IMR-90 (cell line): ENCODE measurements around the gene CDX2. TPM values are rescaled to one million over a fixed set of nuclear protein-coding genes. Genes with fewer than 3 reads are reported as not detected.

Source experiments
- ATAC-seq: fragments of 200-7000 bp; cut with Tn5 transposase; 2 replicates; pipeline ENCODE4 v1.9.1; 2020; ENCODE audit warnings: low read depth, mild to moderate bottlenecking, moderate library complexity
- BruUV-seq: library from RNA; stranded (reverse); fragments of 400-500 nt; replicated peaks from 2 replicates; lab custom pipeline; 2021; lab: Mats Ljungman, UMichigan
- CTCF ChIA-PET: fragments of 300-600 bp; formaldehyde crosslinking; extraction: SDS; loops from one replicate; lab custom pipeline; 2021; ENCODE audit warnings: antibody characterized with exemption; lab: Yijun Ruan, JAX
- POLR2A ChIA-PET: fragments of 300-600 bp; sonication (Branson Sonifier 250); formaldehyde crosslinking; loops from one replicate; lab custom pipeline; 2022; ENCODE audit warnings: antibody characterized with exemption; ENCODE audit not compliant: unreplicated experiment; lab: Charles Lee
- DNase-seq: peaks from one replicate; pipeline ENCODE4 v3.0.0; 2013
- H2AFZ ChIP-seq: replicated peaks from 2 replicates; pipeline ENCODE3; 2013; ENCODE audit warnings: low read length, mild to moderate bottlenecking; ENCODE audit not compliant: poor library complexity
- H2AK5ac ChIP-seq: 2 replicates; pipeline ENCODE4 v1.6.1; 2013; ENCODE audit warnings: low read depth, low read length, inconsistent platforms
- H2AK9ac ChIP-seq: replicated peaks from 2 replicates; pipeline ENCODE3; 2013; ENCODE audit warnings: mild to moderate bottlenecking, low read depth, low read length, moderate library complexity; ENCODE audit not compliant: poor library complexity
- H2BK120ac ChIP-seq: 2 replicates; pipeline ENCODE4 v1.6.1; 2013; ENCODE audit warnings: low read depth, low read length, inconsistent platforms
- H2BK15ac ChIP-seq: 3 replicates; pipeline ENCODE4 v1.6.1; 2013; ENCODE audit warnings: low read depth, low read length, inconsistent platforms
- H2BK20ac ChIP-seq: 2 replicates; pipeline ENCODE4 v1.6.1; 2013; ENCODE audit warnings: low read depth, mild to moderate bottlenecking, inconsistent platforms, low read length, moderate library complexity
- H2BK5ac ChIP-seq: 2 replicates; pipeline ENCODE4 v1.6.1; 2013; ENCODE audit warnings: mild to moderate bottlenecking, low read depth, low read length, inconsistent platforms; ENCODE audit not compliant: poor library complexity, severe bottlenecking
- H3K14ac ChIP-seq: replicated peaks from 2 replicates; pipeline ENCODE4 v1.6.1; 2013; ENCODE audit warnings: low read depth, low read length, inconsistent platforms
- H3K18ac ChIP-seq: 2 replicates; pipeline ENCODE4 v1.6.1; 2013; ENCODE audit warnings: low read depth, low read length, control low read depth
- H3K23ac ChIP-seq: 2 replicates; pipeline ENCODE4 v1.6.1; 2013; ENCODE audit warnings: low read depth, low read length, inconsistent platforms
- H3K27ac ChIP-seq: 2 replicates; pipeline ENCODE4 v1.5.1; 2013; ENCODE audit warnings: mild to moderate bottlenecking, control low read depth, low read length; ENCODE audit not compliant: insufficient read depth
- H3K27me3 ChIP-seq: 2 replicates; pipeline ENCODE4 v1.6.1; 2013; ENCODE audit warnings: low read length; ENCODE audit not compliant: control insufficient read depth, insufficient read depth
- H3K36me3 ChIP-seq: 2 replicates; pipeline ENCODE4 v1.6.1; 2013; ENCODE audit warnings: low read length, mixed read lengths; ENCODE audit not compliant: control insufficient read depth, insufficient read depth
- H3K4ac ChIP-seq: 2 replicates; pipeline ENCODE4 v1.6.1; 2013; ENCODE audit warnings: low read depth, low read length, inconsistent platforms
- H3K4me1 ChIP-seq: 2 replicates; pipeline ENCODE4 v1.6.1; 2013; ENCODE audit warnings: low read length, mixed read lengths; ENCODE audit not compliant: control insufficient read depth, insufficient read depth
- H3K4me2 ChIP-seq: 2 replicates; pipeline ENCODE4 v1.6.1; 2013; ENCODE audit warnings: low read depth, mild to moderate bottlenecking, control low read depth, low read length, moderate library complexity
- H3K4me3 ChIP-seq: 2 replicates; pipeline ENCODE4 v1.5.1; 2013; ENCODE audit warnings: low read depth, mild to moderate bottlenecking, control low read depth, low read length, moderate library complexity; ENCODE audit not compliant: insufficient read depth
- H3K56ac ChIP-seq: 2 replicates; pipeline ENCODE4 v1.6.1; 2013; ENCODE audit warnings: low read length, inconsistent platforms; ENCODE audit not compliant: insufficient read depth; ENCODE audit errors: extremely low read depth
- H3K79me1 ChIP-seq, 2 experiments: 2 replicates each; pipeline ENCODE4 v1.6.1; 2013; ENCODE audit warnings: low read length in 2 of 2, inconsistent platforms in 1 of 2, low read depth in 1 of 2
- H3K9ac ChIP-seq: 2 replicates; pipeline ENCODE4 v1.6.1; 2013; ENCODE audit warnings: low read depth, low read length, control low read depth
- H3K9me1 ChIP-seq: 2 replicates; pipeline ENCODE4 v1.6.1; 2013; ENCODE audit warnings: low read length, inconsistent platforms; ENCODE audit not compliant: insufficient read depth
- H3K9me3 ChIP-seq: 2 replicates; pipeline ENCODE4 v1.6.1; 2013; ENCODE audit warnings: low read length; ENCODE audit not compliant: control insufficient read depth, insufficient read depth
- H4K20me1 ChIP-seq: 2 replicates; pipeline ENCODE4 v1.6.1; 2013; ENCODE audit warnings: low read length, inconsistent platforms; ENCODE audit not compliant: insufficient read depth
- H4K5ac ChIP-seq: 2 replicates; pipeline ENCODE4 v1.6.1; 2013; ENCODE audit warnings: mild to moderate bottlenecking, low read depth, low read length, control low read depth
- H4K8ac ChIP-seq, 2 experiments: 2 replicates each; pipeline ENCODE4 v1.6.1; 2013; ENCODE audit warnings: low read depth in 2 of 2, low read length in 2 of 2, control low read depth in 1 of 2, inconsistent platforms in 1 of 2
- H4K91ac ChIP-seq: 2 replicates; pipeline ENCODE4 v1.6.1; 2013; ENCODE audit warnings: low read depth, low read length, inconsistent platforms; ENCODE audit not compliant: insufficient read depth
- BHLHE40 ChIP-seq: fragments of 150-350 bp; IDR thresholded peaks from 2 replicates; pipeline ENCODE4 v1.6.1; 2016; ENCODE audit warnings: mild to moderate bottlenecking, low read depth, low read length
- CEBPB ChIP-seq: IDR thresholded peaks from 2 replicates; pipeline ENCODE4 v1.6.1; 2012; ENCODE audit warnings: low read depth, low read length, improper control_type of control experiment
- CHD1 ChIP-seq: IDR thresholded peaks from 2 replicates; pipeline ENCODE4 v1.6.1; 2012; ENCODE audit warnings: low read depth, low read length, improper control_type of control experiment
- CTCF ChIP-seq: conservative IDR thresholded peaks from 2 replicates; pipeline ENCODE4 v1.5.1; 2012; ENCODE audit warnings: mild to moderate bottlenecking, low read depth, low read length, improper control_type of control experiment
- FOS ChIP-seq: fragments of 150-350 bp; IDR thresholded peaks from 2 replicates; pipeline ENCODE4 v1.6.1; 2016; ENCODE audit warnings: low read depth, low read length
- MAZ ChIP-seq: IDR thresholded peaks from 2 replicates; pipeline ENCODE4 v1.6.1; 2012; ENCODE audit warnings: low read depth, mild to moderate bottlenecking, low read length, improper control_type of control experiment, moderate library complexity, borderline replicate concordance
- NFE2L2 ChIP-seq: fragments of 150-350 bp; IDR thresholded peaks from 2 replicates; pipeline ENCODE4 v1.6.1; 2016; ENCODE audit warnings: low read depth, mild to moderate bottlenecking, low read length
- POLR2A ChIP-seq: IDR thresholded peaks from 2 replicates; pipeline ENCODE4 v1.6.1; 2012; ENCODE audit warnings: mild to moderate bottlenecking, low read depth, low read length
- RCOR1 ChIP-seq: IDR thresholded peaks from 2 replicates; pipeline ENCODE4 v1.6.1; 2012; ENCODE audit warnings: mild to moderate bottlenecking, low read length, improper control_type of control experiment; ENCODE audit not compliant: insufficient replicate concordance
- RFX5 ChIP-seq: IDR thresholded peaks from 2 replicates; pipeline ENCODE4 v1.8.0; 2012; ENCODE audit warnings: low read depth, mild to moderate bottlenecking, low read length, moderate library complexity
- SMC3 ChIP-seq: fragments of 150-350 bp; IDR thresholded peaks from 2 replicates; pipeline ENCODE4 v1.6.1; 2016; ENCODE audit warnings: low read depth, mild to moderate bottlenecking, antibody characterized with exemption, low read length, moderate library complexity
- WGBS, 2 experiments: methylation state at CpG; one replicate each; pipeline versions ENCODE4 v1.1.5 to v1.1.7; 2013; ENCODE audit warnings: missing lambda C conversion rate in 2 of 2; ENCODE audit not compliant: insufficient read length in 1 of 2; ENCODE audit errors: extremely low coverage in 2 of 2; 5-methylcytosine and 5-hydroxymethylcytosine counted together
- dilution Hi-C: fragments of 300-500 bp; cut with HindIII; formaldehyde crosslinking; loops from one replicate; pipeline ENCODE4 v1.14.3; 2018; ENCODE audit warnings: low sequenced_read_pairs; ENCODE audit not compliant: unreplicated experiment
- in situ Hi-C: fragments of 300-500 bp; cut with MboI; formaldehyde crosslinking; loops from 3 replicates; pipeline ENCODE4 v1.14.3; 2019; ENCODE audit warnings: low sequenced_read_pairs, inconsistent platforms, mixed read lengths
- intact Hi-C: fragments of 100-400 bp; cut with micrococcal nuclease; formaldehyde crosslinking; loops from 2 replicates; pipeline ENCODE4 v1.10.0; 2022
- polyA plus RNA-seq, 3 experiments: library from polyadenylated mRNA; depleted of rRNA; stranded (reverse); fragments of >200 nt; gene quantifications; 2 replicates each; pipeline ENCODE4 v1.2.3, GENCODE V29; 2012; ENCODE audit warnings: low replicate concordance in 1 of 3
- total RNA-seq: library from RNA; depleted of rRNA; stranded (reverse); fragments of >200 nt; gene quantifications from 2 replicates; pipeline ENCODE4 v1.2.3, GENCODE V29; 2012

Gene CDX2
- total and polyA plus RNA-seq, 2 of the 4 experiments (the other 2 are of a cell fraction): not detected

GRCh38 chr13:27979765-27980279 lies 10.7 kb upstream of the CDX2 start:
- H2BK120ac ChIP-seq: no peak overlapping the region
- no peak overlapping the region for H2AK5ac ChIP-seq
- no TSS peak for BruUV-seq
- no peak overlapping the region for H2AFZ ChIP-seq
- H2BK5ac ChIP-seq: no peak overlapping the region
- no peak overlapping the region for H3K14ac ChIP-seq
- H4K5ac ChIP-seq: no peak overlapping the region
- no peaks in the 10 kb centered on the region for H4K20me1 ChIP-seq
- no peak overlapping the region for H4K8ac ChIP-seq
- no peak overlapping the region for H3K56ac ChIP-seq
- no peak overlapping the region for H3K4me3 ChIP-seq
- no peaks in the 10 kb centered on the region for H3K36me3 ChIP-seq
- no peak overlapping the region for H2BK15ac ChIP-seq
- no peaks in the 10 kb centered on the region; the same call in 1 of the 2 replicates for H3K4me1 ChIP-seq
- ChIA-PET POLR2A (no interaction called here), CTCF (no interaction called here)
- intact Hi-C loops (loop anchor here (5.0 to 10.0 kb wide), 5 partner anchors 115 to 1035 kb away; no protein-coding TSS in a partner anchor), in situ Hi-C loops (loop anchor here (10.0 to 25.0 kb wide), 3 partner anchors 443 to 1005 kb away; no protein-coding TSS in a partner anchor), dilution Hi-C loops (no loop called here)
- no peaks in the 10 kb centered on the region; the same call in 1 of the 2 replicates for H3K9me3 ChIP-seq
- H2AK9ac ChIP-seq: no peak overlapping the region
- no peak overlapping the region for H3K18ac ChIP-seq
- H3K79me1 ChIP-seq: no peaks in the 10 kb centered on the region
- no peak for DNase-seq
- no peak for ATAC-seq
- no peak overlapping the region for H2BK20ac ChIP-seq
- no peaks in the 10 kb centered on the region for H3K9me1 ChIP-seq
- H4K91ac ChIP-seq: no peak overlapping the region
- H3K4ac ChIP-seq: no peak overlapping the region
- 0% methylated on average over 4 of the region's 15 CpGs; no CpG with 5 or more reads in 1 of the 2 experiments for WGBS, 2 experiments
- TF ChIP-seq FOS: no peak
- TF ChIP-seq SMC3: no peak
- TF ChIP-seq RFX5: no peak
- no peak for TF ChIP-seq MAZ
- no peak for TF ChIP-seq CHD1
- TF ChIP-seq RCOR1: no peak
- no peak for TF ChIP-seq BHLHE40
- TF ChIP-seq CTCF: no peak
- no peak for TF ChIP-seq NFE2L2
- TF ChIP-seq POLR2A: no peak
- TF ChIP-seq CEBPB: no peak
- H3K27me3 ChIP-seq: peaks cover 82% of the 10 kb centered on the region
- no peak overlapping the region for H3K4me2 ChIP-seq
- no peak overlapping the region; the same call in 1 of the 2 replicates for H3K23ac ChIP-seq
- no peak overlapping the region for H3K9ac ChIP-seq
- H3K27ac ChIP-seq: no peak overlapping the region
